DOHH2 (cell line): ENCODE results near the gene DTNB.

ENCODE experiments used
- EZH2phosphoT487 ChIP-seq: fragments of 200-600 bp; sonication (generic); IDR thresholded peaks from 2 replicates; pipeline ENCODE4 v1.6.1; 2017; ENCODE audit warnings: borderline replicate concordance, mild to moderate bottlenecking, antibody characterized with exemption, low read length, moderate library complexity, mixed read lengths
- TF ChIP-seq, protein P1 (sequence below): fragments of 200-600 bp; sonication (generic); IDR thresholded peaks from one replicate; pipeline ENCODE4 v1.5.1; 2014; ENCODE audit warnings: antibody characterized with exemption, mild to moderate bottlenecking, low read depth, low read length; ENCODE audit not compliant: poor library complexity, severe bottlenecking

DNA sequence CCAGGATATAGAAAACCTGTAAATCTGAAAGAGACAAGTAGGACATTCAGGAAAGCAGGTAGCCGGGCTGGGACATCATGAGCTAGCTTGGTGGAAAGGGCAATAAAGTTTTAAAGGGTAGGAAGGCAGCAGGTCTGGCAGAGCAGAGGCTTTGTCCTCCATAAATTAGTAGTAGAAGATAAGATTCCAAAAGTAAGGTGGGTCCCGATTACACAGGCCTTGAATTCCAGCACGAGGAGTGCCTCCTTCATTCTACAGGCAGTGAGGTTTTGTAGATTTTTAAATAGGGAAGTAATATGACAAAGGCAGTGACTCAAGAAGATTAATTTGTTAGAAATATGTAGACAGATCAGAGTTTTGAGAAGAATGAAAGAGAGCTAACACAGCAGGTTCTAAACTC is 160.7 kb downstream of the DTNB start:
- TF ChIP-seq, protein P1, sequence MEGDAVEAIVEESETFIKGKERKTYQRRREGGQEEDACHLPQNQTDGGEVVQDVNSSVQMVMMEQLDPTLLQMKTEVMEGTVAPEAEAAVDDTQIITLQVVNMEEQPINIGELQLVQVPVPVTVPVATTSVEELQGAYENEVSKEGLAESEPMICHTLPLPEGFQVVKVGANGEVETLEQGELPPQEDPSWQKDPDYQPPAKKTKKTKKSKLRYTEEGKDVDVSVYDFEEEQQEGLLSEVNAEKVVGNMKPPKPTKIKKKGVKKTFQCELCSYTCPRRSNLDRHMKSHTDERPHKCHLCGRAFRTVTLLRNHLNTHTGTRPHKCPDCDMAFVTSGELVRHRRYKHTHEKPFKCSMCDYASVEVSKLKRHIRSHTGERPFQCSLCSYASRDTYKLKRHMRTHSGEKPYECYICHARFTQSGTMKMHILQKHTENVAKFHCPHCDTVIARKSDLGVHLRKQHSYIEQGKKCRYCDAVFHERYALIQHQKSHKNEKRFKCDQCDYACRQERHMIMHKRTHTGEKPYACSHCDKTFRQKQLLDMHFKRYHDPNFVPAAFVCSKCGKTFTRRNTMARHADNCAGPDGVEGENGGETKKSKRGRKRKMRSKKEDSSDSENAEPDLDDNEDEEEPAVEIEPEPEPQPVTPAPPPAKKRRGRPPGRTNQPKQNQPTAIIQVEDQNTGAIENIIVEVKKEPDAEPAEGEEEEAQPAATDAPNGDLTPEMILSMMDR = no peak
- no peak for TF ChIP-seq EZH2phosphoT487
